ENCODE measurements around the gene HSPBP1.

The HSPBP1 gene

GRCh38 chr19:55275851-55276719, 3.8 kb downstream of the HSPBP1 start:
- DNase-seq (ENCODE audit: low read depth in 2 of 2) = no peak

GRCh38 chr19:55273978-55274707, 5.8 kb downstream of the HSPBP1 start:
- DNase-seq (ENCODE audit: low read depth in 2 of 2) = no peak

GRCh38 chr19:55272142-55272541, 7.8 kb downstream of the HSPBP1 start:
- no peak for DNase-seq (ENCODE audit: low read depth in 2 of 2)

GRCh38 chr19:55270172-55270942, 9.6 kb downstream of the HSPBP1 start:
- no peak for DNase-seq (ENCODE audit: low read depth in 2 of 2)

GRCh38 chr19:55269299-55269698, 10.6 kb downstream of the HSPBP1 start:
- no peak for DNase-seq (ENCODE audit: low read depth in 2 of 2)

- DNase-seq (ENCODE audit: low read depth in 2 of 2) = no peak
Measured at GRCh38 chr19:55266840-55267239, 13.1 kb downstream of the HSPBP1 start.

- DNase-seq (ENCODE audit: low read depth in 2 of 2) = no peak
Measured at GRCh38 chr19:55266404-55266803, 13.5 kb downstream of the HSPBP1 start.

GRCh38 chr19:55265723-55266386, 14.1 kb downstream of the HSPBP1 start:
- DNase-seq (ENCODE audit: low read depth in 2 of 2) = no peak

- DNase-seq (ENCODE audit: low read depth in 2 of 2) = no peak
Measured at GRCh38 chr19:55265173-55265572, 14.7 kb downstream of the HSPBP1 start.

GRCh38 chr19:55264531-55264930, 15.4 kb downstream of the HSPBP1 start:
- no peak for DNase-seq (ENCODE audit: low read depth in 2 of 2)

- no peak for DNase-seq (ENCODE audit: low read depth in 2 of 2)
Measured at GRCh38 chr19:55262359-55262758, 17.6 kb downstream of the HSPBP1 start.

- DNase-seq (ENCODE audit: low read depth in 2 of 2) = no peak
Measured at GRCh38 chr19:55261671-55262126, 18.2 kb downstream of the HSPBP1 start.

- DNase-seq (ENCODE audit: low read depth in 2 of 2) = no peak
Measured at GRCh38 chr19:55259540-55260210, 20.2 kb downstream of the HSPBP1 start.

- DNase-seq (ENCODE audit: low read depth in 2 of 2) = peak; percentile 87 to 93
Measured at GRCh38 chr19:55258828-55259539, 20.9 kb downstream of the HSPBP1 start, which contains the start of gene PPP6R1. TSS of gene PPP6R1 (minus strand) at chr19:55259017. CDS start at chr19:55247103, 11,914 bp downstream.

GRCh38 chr19:55258476-55258827, 21.5 kb downstream of the HSPBP1 start:
- peak; percentile 27 to 62 for DNase-seq (ENCODE audit: low read depth in 2 of 2)

GRCh38 chr19:55257461-55258420, 22.2 kb downstream of the HSPBP1 start:
- peak in 1 of 2 donors; percentile 6 for DNase-seq (ENCODE audit: low read depth in 2 of 2)

- DNase-seq (ENCODE audit: low read depth in 2 of 2) = no peak
Measured at GRCh38 chr19:55256562-55257460, 23.1 kb downstream of the HSPBP1 start.
